Glomerular visceral epithelial cell (primary cell): Measurements from ENCODE around the gene ERO1B.

ENCODE experiments used
- DNase-seq: peaks from one replicate; pipeline ENCODE4 v3.0.0-alpha.2; 2016; ENCODE audit errors: extremely low spot score

ERO1B gene

DNA sequence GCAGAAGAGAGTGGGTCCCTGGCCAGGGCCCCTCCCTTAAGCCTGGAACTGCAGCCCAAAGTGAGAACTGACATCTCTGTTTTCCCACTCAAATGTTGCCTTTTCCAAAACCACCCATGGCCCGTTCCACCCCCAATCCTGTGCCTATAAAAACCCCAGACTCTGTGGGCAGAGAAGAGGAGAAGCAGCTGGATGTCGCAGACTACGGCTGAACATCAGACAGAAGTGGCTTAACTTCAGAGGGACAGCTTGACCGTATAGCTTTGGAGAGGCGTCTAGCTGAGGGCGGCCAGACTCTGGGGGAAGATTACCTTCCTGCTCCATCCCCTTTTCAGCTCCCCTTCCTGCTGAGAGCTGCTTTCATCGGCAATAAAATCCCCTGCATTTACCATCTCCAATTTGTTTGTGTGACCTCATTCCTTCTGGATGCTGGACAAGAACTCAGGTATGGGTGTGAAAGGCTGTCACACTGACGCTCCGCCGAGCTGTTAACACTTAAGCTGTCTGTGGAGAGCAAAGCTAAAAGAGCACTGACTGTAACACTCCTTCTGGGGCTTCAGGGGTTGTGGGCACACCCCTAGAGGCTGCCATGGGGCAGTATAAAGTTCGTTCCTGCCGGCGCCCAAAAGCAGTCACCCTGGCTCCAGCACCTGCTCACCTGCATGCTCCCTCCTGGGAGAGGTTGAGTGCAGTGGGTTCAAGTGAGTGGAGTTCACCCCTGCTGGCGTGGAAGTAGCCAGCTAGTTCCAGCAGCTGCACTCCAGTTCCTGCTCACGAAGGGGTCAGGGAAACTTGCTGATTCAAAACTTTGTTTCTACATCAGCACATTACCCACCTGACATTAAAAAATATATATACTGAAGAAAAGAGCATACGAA lies 19.6 kb upstream of the ERO1B start:
- DNase-seq: no peak

DNA sequence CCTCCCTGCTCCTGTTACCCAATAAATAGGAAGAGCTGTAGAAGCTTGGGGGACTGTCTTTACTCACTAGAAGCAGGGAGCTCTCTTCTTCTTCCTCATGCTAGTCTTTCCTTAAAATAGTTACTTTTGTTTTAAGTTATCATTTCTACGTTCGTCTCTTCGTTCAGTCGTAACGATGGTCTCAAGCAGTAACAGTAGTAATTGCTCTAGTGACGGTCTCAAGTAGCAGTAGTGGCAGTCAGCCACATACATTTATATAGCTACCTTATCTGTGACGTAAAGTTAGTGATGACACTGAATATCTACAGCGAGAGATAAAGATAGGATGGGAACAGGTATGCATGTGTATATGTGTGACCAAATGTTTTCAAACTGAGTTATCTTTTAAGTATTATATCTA lies 15.4 kb upstream of the ERO1B start:
- no peak for DNase-seq

DNA sequence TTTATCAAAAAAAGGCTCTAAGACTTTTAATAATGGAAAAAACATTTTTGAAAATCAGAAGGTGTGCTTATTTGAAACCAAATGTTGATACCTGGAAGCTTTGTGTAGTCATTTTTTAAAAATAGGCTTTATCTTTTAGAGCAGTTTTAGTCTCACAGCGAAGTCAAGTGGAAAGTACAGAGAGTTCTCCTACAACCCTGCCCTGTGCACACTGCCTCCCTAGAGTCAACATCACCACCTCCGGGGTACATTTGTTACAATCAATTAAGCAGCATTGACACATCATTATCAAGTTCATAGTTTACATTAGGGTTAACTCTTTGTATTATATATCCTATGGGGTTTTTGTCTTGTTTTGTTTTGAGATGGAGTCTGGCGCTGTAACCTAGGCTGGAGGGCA lies 10.7 kb upstream of the ERO1B start:
- no peak for DNase-seq

DNA sequence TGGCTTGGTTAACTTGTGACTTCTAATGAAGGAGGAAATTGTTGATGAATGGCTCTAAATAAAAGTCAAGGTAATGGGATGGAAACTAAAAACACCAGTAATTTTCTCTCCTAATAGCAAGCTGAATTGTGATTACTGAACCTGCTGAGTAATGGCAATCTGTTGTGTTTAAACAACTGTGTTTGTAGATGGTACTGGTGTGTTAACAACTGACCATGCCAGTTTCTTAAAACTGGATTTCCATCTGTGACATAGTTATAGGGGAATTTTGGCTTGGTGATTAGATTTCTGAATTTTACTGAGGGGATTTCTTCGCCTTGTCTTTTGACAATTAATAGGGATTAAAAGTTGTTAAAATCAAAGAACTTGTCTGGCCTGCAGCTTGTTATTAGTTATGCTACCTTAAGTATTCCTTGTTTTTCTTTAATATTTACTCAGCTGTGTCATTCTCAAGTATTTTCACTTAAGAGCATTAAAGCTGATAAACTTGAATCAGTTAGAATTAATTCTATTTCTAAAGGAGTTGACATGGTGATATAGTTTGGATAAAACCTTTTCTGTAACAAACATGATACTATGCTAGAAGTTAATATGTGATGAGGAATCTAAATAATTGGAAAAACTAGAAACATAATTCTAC lies 7.9 kb upstream of the ERO1B start:
- DNase-seq: no peak

DNA sequence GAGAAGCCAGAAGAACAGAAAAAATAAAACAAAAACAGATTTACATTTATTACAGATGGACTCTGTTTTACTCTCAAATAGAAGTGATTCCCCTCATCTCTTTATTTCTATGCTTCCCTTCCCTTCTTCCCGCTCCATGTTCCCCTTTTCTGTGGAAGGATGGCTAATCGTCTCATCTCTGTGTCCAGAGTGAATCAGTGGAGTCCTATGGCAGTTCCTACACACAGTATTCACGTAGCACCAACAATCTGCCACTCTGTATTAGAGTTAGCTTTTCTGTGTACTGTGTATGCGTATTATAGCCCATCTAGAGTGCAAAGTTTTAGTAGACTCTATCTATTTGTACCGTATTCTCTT lies 6.8 kb upstream of the ERO1B start:
- DNase-seq: no peak

DNA sequence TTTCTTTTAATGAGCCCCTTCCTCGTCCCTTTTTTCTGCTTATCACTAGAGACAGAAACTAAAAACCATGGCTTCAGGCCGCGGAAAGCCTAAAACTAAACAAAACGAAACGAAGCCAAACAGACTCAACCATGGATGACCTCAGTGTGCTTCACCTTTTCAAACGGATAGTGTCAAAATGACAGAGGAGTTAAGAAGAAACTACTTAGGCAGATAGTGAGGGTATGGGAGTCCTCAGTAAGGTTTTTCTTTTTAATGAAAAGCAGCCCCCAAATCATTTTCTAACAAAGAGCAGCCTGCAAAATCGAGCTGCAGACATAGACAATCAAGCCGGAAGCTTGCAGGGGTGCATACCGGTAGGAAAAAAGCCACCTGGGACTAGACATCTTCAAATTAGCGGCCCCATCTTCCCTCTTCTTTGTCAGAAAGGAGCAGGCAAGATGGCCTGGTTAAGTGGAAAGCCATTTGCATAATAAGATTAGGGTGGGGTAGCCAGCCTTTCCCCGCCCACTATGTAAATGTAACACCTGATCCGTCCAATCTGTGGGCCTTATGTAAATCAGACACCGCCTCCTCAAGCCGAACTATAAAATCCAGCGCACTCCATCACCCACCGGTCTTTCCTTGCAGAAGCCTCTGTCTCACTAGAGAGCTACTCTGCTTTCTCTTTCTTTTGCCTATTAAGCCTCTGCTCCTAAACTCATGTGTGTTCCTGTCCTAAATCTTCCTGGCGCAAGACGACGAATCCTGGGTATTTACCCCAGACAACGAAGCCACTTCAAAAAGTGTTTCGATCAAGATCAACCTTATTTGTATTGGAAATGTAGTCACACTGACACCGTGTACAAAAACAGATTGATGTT lies 6.2 kb upstream of the ERO1B start:
- no peak for DNase-seq

DNA sequence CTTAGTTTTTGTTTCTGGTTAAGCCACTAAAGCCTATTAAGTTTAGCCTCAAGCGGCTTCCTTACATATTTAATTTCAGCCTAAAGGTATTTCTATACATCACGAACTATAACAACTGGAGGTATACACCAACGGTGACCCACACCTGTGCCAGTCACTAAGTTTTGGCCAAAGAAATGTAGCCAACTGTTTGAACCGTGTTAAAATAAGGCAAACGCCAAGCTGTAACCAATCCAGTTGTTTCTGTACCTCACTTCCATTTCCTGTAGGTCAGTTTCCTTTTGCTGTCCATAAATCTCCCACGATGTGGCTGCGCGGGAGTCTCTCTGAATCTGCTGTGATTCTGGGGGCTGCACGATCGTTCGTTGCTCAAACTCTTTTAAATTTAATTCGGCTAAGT lies 5.6 kb upstream of the ERO1B start:
- no peak for DNase-seq

DNA sequence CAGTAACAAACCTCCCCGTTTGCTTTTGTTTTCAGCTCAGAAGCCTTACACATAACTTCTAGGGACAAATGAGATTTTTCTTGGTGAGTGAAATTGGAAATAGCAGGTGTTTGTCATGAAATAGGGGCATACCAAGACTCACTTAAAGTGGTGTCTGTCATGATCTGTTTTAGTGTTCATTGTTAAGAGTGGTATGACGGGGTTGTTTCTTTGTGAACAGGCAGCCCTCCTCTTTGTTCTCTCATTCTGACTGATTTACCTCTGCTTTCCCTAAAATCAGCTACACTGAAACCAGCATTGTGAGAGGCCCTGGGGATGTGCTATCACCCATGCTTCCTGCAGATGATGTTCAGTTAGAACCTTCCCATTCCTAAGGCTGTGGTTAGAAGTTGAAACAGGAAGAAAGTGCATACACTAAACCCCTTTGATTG lies 2.5 kb upstream of the ERO1B start:
- DNase-seq: no peak

DNA sequence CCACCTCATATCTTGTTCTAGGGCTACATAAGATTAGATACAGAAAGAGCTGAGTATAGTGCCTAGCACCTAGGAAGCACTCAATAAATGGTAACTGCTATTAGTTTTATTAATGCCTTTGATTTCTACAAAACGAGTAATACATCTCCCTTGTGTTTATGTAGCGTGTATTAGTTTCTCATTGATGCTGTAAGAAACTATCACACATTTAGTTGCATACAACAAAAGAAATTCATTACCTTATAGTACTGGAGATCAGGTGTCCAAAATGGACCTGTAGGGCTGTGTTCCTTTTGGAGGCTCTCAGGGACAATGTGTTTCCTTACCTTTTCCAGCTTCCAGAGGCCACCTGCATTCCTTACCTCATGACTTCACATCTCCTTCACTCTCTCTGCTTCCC lies 961 bp upstream of the ERO1B start:
- DNase-seq: no peak

DNA sequence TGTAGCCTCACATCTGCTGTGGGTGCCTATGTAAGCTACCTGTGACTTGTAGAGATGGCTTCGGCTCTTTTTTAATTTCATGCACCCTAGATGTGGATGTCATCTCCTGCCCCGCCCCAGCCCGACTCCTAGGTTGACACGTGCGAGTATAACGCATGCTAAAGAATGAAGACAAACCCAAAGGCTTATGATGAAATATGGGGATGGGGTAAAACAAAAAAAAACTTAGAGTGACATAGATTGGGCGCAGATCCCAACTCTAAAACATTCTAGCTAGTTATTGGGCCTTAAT lies 613 bp upstream of the ERO1B start:
- DNase-seq: no peak

DNA sequence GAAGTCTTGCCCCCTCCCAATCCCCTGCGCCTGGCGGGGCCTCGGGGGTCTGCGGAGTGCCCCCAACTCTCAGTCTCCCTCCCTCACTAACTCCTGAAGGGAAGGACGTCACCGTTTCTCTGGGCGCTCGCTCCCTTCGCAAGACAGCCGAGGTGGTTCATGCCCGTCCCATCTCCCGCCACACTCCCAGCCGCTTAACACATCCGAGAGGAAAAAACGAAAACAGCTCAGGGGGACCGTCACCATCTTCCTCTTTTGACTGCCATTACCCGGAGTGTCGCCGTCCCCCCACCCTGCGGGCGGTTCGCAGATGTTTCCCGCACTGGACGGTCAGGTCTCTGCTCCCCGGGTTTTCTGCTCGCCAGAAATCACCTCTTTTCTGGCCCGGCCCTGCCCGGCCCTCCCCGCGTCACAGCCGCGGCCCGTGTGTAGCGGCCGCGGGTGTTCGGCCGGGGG lies 532 bp downstream of the ERO1B start:
- peak; percentile 35 for DNase-seq

DNA sequence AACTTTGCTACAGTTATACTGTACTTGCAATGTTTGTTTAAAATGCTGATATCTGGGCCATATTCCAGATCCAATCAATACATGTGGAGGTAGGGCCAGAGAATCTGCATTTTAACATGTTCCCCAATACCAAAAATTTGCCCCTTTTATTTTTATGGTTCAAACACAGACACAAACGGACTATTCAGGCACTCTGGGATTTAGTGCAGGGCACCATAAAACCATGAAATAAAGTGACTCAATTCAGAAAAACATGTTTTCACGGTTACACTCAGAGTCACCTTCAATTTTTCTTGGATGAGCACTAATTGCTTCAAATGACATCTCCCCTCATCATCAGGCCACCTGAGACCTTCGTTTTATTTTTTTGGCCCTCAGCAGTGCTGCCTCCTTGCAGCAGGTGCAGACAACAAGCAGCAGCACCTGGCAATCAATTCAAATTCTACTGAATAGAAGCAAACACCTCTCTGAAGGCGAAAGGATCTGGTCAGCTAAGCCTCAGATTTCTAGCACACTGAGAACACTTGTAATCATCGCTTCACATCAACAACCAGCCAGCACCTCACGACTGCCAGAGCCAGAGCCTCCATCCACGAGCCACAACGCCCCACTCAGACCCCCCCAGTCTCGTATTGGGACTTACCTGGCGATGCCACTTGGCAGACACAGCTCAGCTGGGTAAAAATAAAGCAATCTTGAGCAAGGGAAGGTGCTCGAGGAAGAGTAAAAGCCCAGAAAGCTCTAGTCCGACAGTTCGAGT lies 1.1 kb downstream of the ERO1B start:
- DNase-seq: peak; percentile 17

DNA sequence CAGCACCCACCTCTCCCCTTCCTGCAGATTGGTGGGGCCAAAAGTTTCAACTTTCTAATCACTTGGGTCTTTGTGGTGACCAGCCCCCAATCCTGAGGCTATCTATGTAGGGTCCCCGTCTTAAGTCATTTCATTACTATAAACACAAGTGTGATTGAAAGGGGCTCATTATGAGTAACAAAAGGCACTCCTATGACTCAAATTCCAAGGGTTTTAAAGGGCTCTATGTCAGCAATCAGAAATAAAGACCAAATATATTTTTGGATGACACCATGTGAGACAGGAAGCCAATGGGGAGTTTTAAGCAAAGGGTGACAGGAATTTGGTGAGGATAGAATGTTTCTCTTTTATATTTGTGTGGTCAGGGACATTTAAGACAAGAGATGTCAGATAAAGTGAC lies 6.2 kb downstream of the ERO1B start:
- no peak for DNase-seq

DNA sequence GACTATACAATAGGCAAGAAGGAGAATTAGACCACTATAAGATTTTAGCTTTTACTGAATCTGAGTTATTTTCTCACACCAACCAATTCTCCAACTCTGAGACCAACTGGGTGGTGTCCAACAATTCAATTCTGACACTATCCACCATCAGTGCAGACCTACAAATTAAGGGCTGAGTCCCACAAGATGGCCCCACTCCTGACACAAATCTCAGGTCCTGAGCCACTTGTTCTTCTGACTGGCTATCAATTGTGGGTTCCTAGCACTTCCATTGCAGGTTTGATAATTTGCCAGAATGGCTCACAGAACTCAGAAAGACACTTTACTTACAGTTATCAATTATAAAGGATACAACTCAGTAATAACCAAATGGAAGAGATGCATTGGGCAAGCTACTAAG lies 6.7 kb downstream of the ERO1B start:
- no peak for DNase-seq

DNA sequence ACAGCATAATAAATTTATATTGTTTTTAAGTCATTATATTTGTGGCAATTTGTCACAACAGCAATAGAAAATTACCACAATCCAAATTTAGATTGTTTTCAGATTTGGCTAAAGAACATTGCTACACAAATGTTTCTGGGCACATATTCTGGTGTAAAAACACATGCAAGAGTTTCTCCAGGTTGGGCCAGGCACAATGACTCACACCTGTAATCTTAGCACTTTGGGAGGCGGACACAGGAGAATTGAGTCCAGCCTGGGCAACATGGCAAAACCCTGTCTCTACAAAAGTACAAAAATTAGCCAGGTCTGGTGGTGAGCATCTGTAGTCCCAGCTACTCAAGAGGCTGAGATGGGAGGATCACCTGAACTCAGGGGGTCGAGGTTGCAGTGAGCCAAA lies 8.4 kb downstream of the ERO1B start:
- no peak for DNase-seq

DNA sequence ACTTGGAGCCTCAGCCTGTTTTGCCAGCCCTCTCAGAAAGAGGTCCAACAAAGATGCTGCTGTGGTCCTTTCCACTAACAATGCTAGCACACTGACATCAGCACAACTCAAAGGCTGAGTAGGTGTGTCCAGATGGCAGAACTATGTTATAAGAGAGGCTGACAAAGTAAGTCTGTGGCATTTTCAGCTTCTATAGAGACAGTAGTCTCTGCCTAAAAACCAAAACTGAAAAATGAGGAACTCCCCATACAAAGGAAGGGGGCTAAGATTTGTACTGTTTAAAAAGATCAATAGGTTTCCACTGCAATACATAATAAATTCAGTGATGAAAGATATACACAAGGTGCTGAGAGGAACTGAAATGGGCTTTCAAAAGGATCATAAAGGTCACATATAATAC lies 12.3 kb downstream of the ERO1B start:
- DNase-seq: no peak

DNA sequence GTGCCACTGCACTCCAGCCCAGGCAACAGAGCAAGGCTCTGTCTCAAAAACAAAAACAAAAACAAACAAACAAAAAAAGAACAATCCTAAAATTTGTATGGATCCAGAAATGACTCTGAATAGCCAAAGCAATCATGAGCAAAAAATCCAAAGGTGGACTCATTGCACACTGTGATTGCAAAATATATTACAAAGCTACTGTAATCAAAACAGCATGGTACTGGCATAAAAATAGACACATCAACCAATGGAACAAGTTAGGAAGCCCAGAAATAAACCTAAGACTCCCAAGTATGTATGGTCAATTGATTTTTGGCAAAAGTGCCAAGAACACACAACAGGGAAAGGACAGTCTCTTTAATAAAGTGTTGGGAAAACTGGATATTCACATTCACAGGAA lies 19.9 kb downstream of the ERO1B start:
- no peak for DNase-seq

DNA sequence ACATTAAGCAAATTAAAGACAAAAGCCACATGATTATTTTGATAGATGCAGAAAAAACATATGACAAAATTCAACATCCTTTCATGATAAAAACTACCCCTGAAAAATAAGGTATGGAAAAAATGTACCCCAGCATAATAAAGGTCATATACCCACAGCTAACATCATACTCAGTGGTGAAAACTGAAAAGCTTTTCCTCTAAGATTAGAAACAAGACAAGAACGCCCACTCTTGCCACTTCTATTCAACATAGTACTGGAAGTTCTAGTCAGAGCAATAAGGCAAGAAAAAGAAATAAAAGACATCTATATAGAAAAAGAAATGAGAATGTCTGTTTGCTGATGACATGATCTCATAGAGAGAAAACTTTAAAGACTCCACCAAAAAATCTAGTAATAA lies 20.7 kb downstream of the ERO1B start:
- no peak for DNase-seq

DNA sequence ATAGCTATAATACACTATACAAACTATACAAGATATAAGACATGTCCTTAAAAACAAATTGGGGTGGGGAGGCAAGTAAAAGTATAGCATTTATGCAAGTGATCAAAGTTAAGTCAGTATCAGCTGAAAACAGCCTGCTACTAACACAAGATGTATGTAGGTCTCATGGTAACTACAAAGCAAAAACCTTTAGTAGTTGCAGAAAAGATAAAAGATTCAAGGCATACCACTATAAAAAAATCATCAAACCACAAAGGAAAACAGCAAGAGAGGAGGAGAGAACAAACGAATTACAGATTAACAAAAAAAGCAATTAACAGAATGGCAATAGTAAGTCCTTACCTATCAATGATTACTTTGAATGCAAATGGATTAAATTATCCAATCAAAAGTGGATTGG lies 22.7 kb downstream of the ERO1B start:
- no peak for DNase-seq

DNA sequence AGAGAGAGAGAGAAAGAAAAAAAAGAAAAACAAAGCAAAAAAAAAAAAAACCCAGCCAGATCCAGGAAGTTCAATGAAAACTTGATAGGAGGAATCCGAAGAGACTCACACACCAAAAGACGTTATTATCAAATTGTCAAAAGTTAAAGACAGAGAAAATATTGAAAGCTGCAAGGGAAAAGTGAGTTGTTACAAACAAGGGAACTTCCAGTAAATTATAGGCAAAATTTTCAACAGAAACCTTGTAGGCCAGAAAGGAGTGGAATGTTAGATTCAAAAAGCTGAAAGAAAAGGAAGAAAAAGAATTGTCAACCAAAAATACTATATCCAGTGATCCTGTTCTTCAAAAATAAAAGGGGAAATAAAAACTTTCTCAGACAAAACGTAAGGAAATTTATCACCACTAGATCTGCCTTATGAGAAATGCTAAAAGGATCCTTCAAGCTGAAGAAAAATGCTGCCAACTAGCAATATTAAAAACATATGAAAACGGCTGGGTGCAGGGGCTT lies 23.6 kb downstream of the ERO1B start:
- DNase-seq: no peak

DNA sequence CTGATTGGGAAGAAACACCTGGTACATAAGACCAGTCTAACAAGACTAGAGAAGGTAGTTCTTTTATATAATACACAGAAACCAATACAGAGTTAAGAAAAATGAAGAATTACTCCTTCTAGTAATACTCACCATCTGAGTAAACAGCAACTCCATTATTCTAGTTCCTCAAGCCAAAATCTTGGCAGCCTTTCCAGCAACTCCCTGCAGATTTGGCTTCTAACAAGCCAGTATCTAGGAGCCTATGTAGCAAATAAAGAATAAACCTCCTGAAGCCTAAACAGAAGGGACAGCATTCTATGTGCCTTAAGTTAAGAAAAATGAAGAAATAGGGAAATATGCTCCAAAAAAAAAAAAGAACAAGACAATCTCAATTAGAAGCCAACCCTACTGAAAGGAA lies 24.5 kb downstream of the ERO1B start:
- no peak for DNase-seq
